Posterior vena cava (tissue), 2 donors: ENCODE data around the gene DNAJC11. TPM values are rescaled to one million over a fixed set of nuclear protein-coding genes. Genes with fewer than 3 reads are reported as not detected.
"Not testable (repeated sequence)": the region's sequence is repeated elsewhere in the genome, so short reads cannot be mapped to it uniquely, and the experiment has no call there.

ENCODE experiments used
- DNase-seq: peaks from one replicate; pipeline ENCODE4 v3.0.0-alpha.2; 2020; ENCODE audit warnings: low spot score
- intact Hi-C, 2 donors: fragments of 100-400 bp; cut with DNase I; formaldehyde crosslinking; loops; one replicate each; pipeline versions ENCODE4 v1.14.1 to v1.14.2; 2022 to 2023
- total RNA-seq, 2 donors: library from RNA; stranded (reverse); fragmentation: NEBNext Ultra II Directional; extraction: Animal tissue kit (Norgen Biotek cat#: 25700); gene quantifications; one replicate each; pipeline ENCODE4 v1.2.1, GENCODE V29; 2021
- donor health status: DM: yes; HTN: yes; CAD: no.
- donor health status: DM: yes; HTN: yes; CAD: no.

The DNAJC11 gene
- total RNA-seq, 2 donors from 2014 or later, result 24.6 TPM

- intact Hi-C loops, result no loop called here
- DNase-seq, result no peak
These were observed 1.4 kb upstream of the DNAJC11 start for GRCh38 chr1:6703016-6703415.

GRCh38 chr1:6700853-6701436 lies 671 bp downstream of the DNAJC11 start:
- no peak for DNase-seq
- intact Hi-C loops, result no loop called here

- intact Hi-C loops, DNase-seq: not testable (repeated sequence)
These were observed 1.7 kb downstream of the DNAJC11 start for GRCh38 chr1:6699915-6700314.

- intact Hi-C loops, result no loop called here
- no peak for DNase-seq
These were observed 5.7 kb downstream of the DNAJC11 start for GRCh38 chr1:6695868-6696267.

- DNase-seq, result no peak
- intact Hi-C loops, result no loop called here
These were observed 7.4 kb downstream of the DNAJC11 start for GRCh38 chr1:6694121-6694713.

- DNase-seq, result no peak
- intact Hi-C loops, result no loop called here
These were observed 8.7 kb downstream of the DNAJC11 start for GRCh38 chr1:6692956-6693355.

GRCh38 chr1:6691507-6691906 lies 10.1 kb downstream of the DNAJC11 start:
- no peak for DNase-seq
- intact Hi-C loops, result no loop called here

- intact Hi-C loops, result no loop called here
- DNase-seq, result no peak
These were observed 11.4 kb downstream of the DNAJC11 start for GRCh38 chr1:6690186-6690585.

- DNase-seq, result no peak
- intact Hi-C loops, result no loop called here
These were observed 12.9 kb downstream of the DNAJC11 start for GRCh38 chr1:6688757-6689156.

- intact Hi-C loops, result no loop called here
- no peak for DNase-seq
These were observed 13.6 kb downstream of the DNAJC11 start for GRCh38 chr1:6688001-6688400.

GRCh38 chr1:6686294-6686693 lies 15.3 kb downstream of the DNAJC11 start:
- DNase-seq, result no peak

GRCh38 chr1:6685381-6685780 lies 16.2 kb downstream of the DNAJC11 start:
- no peak for DNase-seq
- intact Hi-C loops, result no loop called here

More at GRCh38 chr1:6686294-6686693, 15.3 kb downstream of the DNAJC11 start:
- intact Hi-C loops, result no loop called here

- no peak for DNase-seq
- intact Hi-C loops, result no loop called here
These were observed 18.2 kb downstream of the DNAJC11 start for GRCh38 chr1:6683434-6683833.

- intact Hi-C loops, result no loop called here
- DNase-seq, result no peak
These were observed 25.7 kb downstream of the DNAJC11 start for GRCh38 chr1:6675941-6676340.

- no peak for DNase-seq
- intact Hi-C loops, result no loop called here
These were observed 26.8 kb downstream of the DNAJC11 start for GRCh38 chr1:6674771-6675170.

- no peak for DNase-seq
- intact Hi-C loops, result no loop called here
These were observed 27.7 kb downstream of the DNAJC11 start for GRCh38 chr1:6673816-6674398.

- DNase-seq, result no peak
- intact Hi-C loops, result no loop called here
These were observed 29.1 kb downstream of the DNAJC11 start for GRCh38 chr1:6672558-6672957.

GRCh38 chr1:6668503-6668902 lies 33.1 kb downstream of the DNAJC11 start:
- intact Hi-C loops, result no loop called here
- no peak for DNase-seq

GRCh38 chr1:6667139-6667538 lies 34.5 kb downstream of the DNAJC11 start:
- no peak for DNase-seq
- intact Hi-C loops, result no loop called here

GRCh38 chr1:6666696-6667095 lies 34.9 kb downstream of the DNAJC11 start:
- no peak for DNase-seq

GRCh38 chr1:6662468-6662867 lies 39.1 kb downstream of the DNAJC11 start:
- DNase-seq, intact Hi-C loops: not testable (repeated sequence)

More at GRCh38 chr1:6666696-6667095, 34.9 kb downstream of the DNAJC11 start:
- intact Hi-C loops, result no loop called here
